ENCODE data around the gene ZNRD2.
"Not testable (repeated sequence)": the region's sequence is repeated elsewhere in the genome, so short reads cannot be mapped to it uniquely, and the experiment has no call there.

Gene ZNRD2

GRCh38 chr11:65556470-65557279 lies 13.6 kb upstream of the ZNRD2 start:
- DNase-seq = no peak

GRCh38 chr11:65557280-65558001 lies 12.8 kb upstream of the ZNRD2 start:
- peak; percentile 39 for DNase-seq

GRCh38 chr11:65558002-65558929 lies 12.0 kb upstream of the ZNRD2 start, which contains the start of gene LTBP3:
Gene LTBP3 (minus strand): TSS chr11:65558359. CDS start chr11:65557959, 400 bp downstream.
- peak; percentile 91 for DNase-seq

GRCh38 chr11:65558930-65559509 lies 11.3 kb upstream of the ZNRD2 start:
- peak; percentile 75 for DNase-seq

- DNase-seq = no peak
Observed at GRCh38 chr11:65559535-65559934, 10.7 kb upstream of the ZNRD2 start.

GRCh38 chr11:65559951-65560537 lies 10.2 kb upstream of the ZNRD2 start:
- peak; percentile 79 for DNase-seq

GRCh38 chr11:65560555-65561418 lies 9.5 kb upstream of the ZNRD2 start:
- DNase-seq = peak; percentile 86

- no peak for DNase-seq
Observed at GRCh38 chr11:65562020-65562419, 8.3 kb upstream of the ZNRD2 start.

- DNase-seq = no peak
Observed at GRCh38 chr11:65562788-65563187, 7.5 kb upstream of the ZNRD2 start.

GRCh38 chr11:65563601-65564000 lies 6.7 kb upstream of the ZNRD2 start:
- no peak for DNase-seq

GRCh38 chr11:65564879-65565559 lies 5.3 kb upstream of the ZNRD2 start:
- DNase-seq = not testable (repeated sequence)

GRCh38 chr11:65565624-65566453 lies 4.4 kb upstream of the ZNRD2 start:
- DNase-seq = peak; percentile 46

GRCh38 chr11:65569164-65569972 lies 909 bp upstream of the ZNRD2 start:
- no peak for DNase-seq

GRCh38 chr11:65571420-65571819 lies 1.1 kb downstream of the ZNRD2 start:
- DNase-seq = no peak

GRCh38 chr11:65571940-65572339 lies 1.7 kb downstream of the ZNRD2 start:
- DNase-seq = peak; percentile 56

GRCh38 chr11:65572356-65573051 lies 2.2 kb downstream of the ZNRD2 start, which contains the start of gene FAM89B:
Gene FAM89B (plus strand): TSS chr11:65572538. CDS start chr11:65572670, 132 bp downstream.
- peak; percentile 89 for DNase-seq

- DNase-seq = no peak
Observed at GRCh38 chr11:65573391-65574079, 3.3 kb downstream of the ZNRD2 start.

Measured in fibroblast of skin of back (primary cell).